Measurements from ENCODE around the gene GGACT.
"Not testable (repeated sequence)": the region's sequence is repeated elsewhere in the genome, so short reads cannot be mapped to it uniquely, and the experiment has no call there.

GGACT gene

GRCh38 chr13:100588331-100589177, at the start of gene GGACT:
TSS of gene GGACT (minus strand) at chr13:100588789. CDS start at chr13:100532591, 56,198 bp downstream.
- DNase-seq = peak; percentile 90

- DNase-seq = no peak
Measured at GRCh38 chr13:100637796-100638195, 49.2 kb upstream of the GGACT start.

GRCh38 chr13:100637380-100637779, 48.8 kb upstream of the GGACT start:
- DNase-seq = no peak

GRCh38 chr13:100636441-100636840, 47.9 kb upstream of the GGACT start:
- no peak for DNase-seq

GRCh38 chr13:100636004-100636403, 47.4 kb upstream of the GGACT start:
- no peak for DNase-seq

- no peak for DNase-seq
Measured at GRCh38 chr13:100634696-100635095, 46.1 kb upstream of the GGACT start.

GRCh38 chr13:100633461-100633860, 44.9 kb upstream of the GGACT start:
- no peak for DNase-seq

GRCh38 chr13:100630555-100630954, 42.0 kb upstream of the GGACT start:
- no peak for DNase-seq

GRCh38 chr13:100627120-100627519, 38.5 kb upstream of the GGACT start:
- DNase-seq = no peak

- no peak for DNase-seq
Measured at GRCh38 chr13:100625447-100625846, 36.9 kb upstream of the GGACT start.

GRCh38 chr13:100620792-100621191, 32.2 kb upstream of the GGACT start:
- DNase-seq = no peak

GRCh38 chr13:100619940-100620339, 31.4 kb upstream of the GGACT start:
- no peak for DNase-seq

- DNase-seq = not testable (repeated sequence)
Measured at GRCh38 chr13:100618897-100619296, 30.3 kb upstream of the GGACT start.

- DNase-seq = no peak
Measured at GRCh38 chr13:100613031-100613430, 24.4 kb upstream of the GGACT start.

- DNase-seq = no peak
Measured at GRCh38 chr13:100611678-100612492, 23.3 kb upstream of the GGACT start.

GRCh38 chr13:100610391-100611347, 22.1 kb upstream of the GGACT start:
- no peak for DNase-seq

GRCh38 chr13:100608906-100609305, 20.3 kb upstream of the GGACT start:
- DNase-seq = no peak

GRCh38 chr13:100608489-100608888, 19.9 kb upstream of the GGACT start:
- no peak for DNase-seq

GRCh38 chr13:100604918-100605710, 16.5 kb upstream of the GGACT start:
- no peak for DNase-seq

- DNase-seq = no peak
Measured at GRCh38 chr13:100602493-100603111, 14.0 kb upstream of the GGACT start.

GRCh38 chr13:100601716-100602115, 13.1 kb upstream of the GGACT start:
- DNase-seq = no peak

All from stimulated activated CD4-positive, alpha-beta T cell treated with anti-CD3 and anti-CD28 coated beads, Interleukin-4, amount 100 ng/mL, for 1 hour (primary cell).